Osteoblast (primary cell): Measurements from ENCODE around the gene SHC2. TPM values are rescaled to one million over a fixed set of nuclear protein-coding genes. Genes with fewer than 3 reads are reported as not detected.

ENCODE experiments used
- DNase-seq: peaks from one replicate; pipeline ENCODE4 v3.0.0; 2011; ENCODE audit warnings: low spot score, mixed read lengths; ENCODE audit not compliant: insufficient read length; ENCODE audit errors: missing footprints
- H2AFZ ChIP-seq: 2 replicates; pipeline ENCODE4 v1.6.0; 2011; ENCODE audit warnings: mild to moderate bottlenecking, low read length
- H3K27ac ChIP-seq: 2 replicates; pipeline ENCODE4 v1.5.1; 2011; ENCODE audit warnings: mild to moderate bottlenecking, low read depth, low read length, moderate library complexity
- H3K27me3 ChIP-seq: 2 replicates; pipeline ENCODE4 v1.6.0; 2012; ENCODE audit warnings: mild to moderate bottlenecking, control low read depth, inconsistent platforms, low read length, moderate library complexity; ENCODE audit not compliant: insufficient read depth
- H3K36me3 ChIP-seq: 2 replicates; pipeline ENCODE4 v1.5.1; 2011; ENCODE audit warnings: mild to moderate bottlenecking, low read length, control low read depth, moderate library complexity; ENCODE audit not compliant: insufficient read depth
- H3K4me1 ChIP-seq: 2 replicates; pipeline ENCODE4 v1.5.1; 2011; ENCODE audit warnings: mild to moderate bottlenecking, low read length, control low read depth, moderate library complexity; ENCODE audit not compliant: insufficient read depth
- H3K4me2 ChIP-seq: 2 replicates; pipeline ENCODE4 v1.6.0; 2011; ENCODE audit warnings: mild to moderate bottlenecking, low read length; ENCODE audit not compliant: insufficient read depth
- H3K4me3 ChIP-seq: fragments of 200-600 bp; sonication (generic); 3 replicates; pipeline ENCODE4 v1.5.1; 2012; ENCODE audit warnings: mild to moderate bottlenecking, low read length, inconsistent platforms; ENCODE audit not compliant: insufficient read depth
- H3K79me2 ChIP-seq: 2 replicates; pipeline ENCODE4 v1.6.0; 2012; ENCODE audit warnings: mild to moderate bottlenecking, low read length, control low read depth, inconsistent platforms; ENCODE audit not compliant: insufficient read depth
- H3K9me3 ChIP-seq: 2 replicates; pipeline ENCODE4 v1.5.1; 2011; ENCODE audit warnings: low read depth, low read length, control low read depth
- H4K20me1 ChIP-seq: 2 replicates; pipeline ENCODE4 v1.6.0; 2012; ENCODE audit warnings: mild to moderate bottlenecking, low read length, control low read depth; ENCODE audit not compliant: insufficient read depth
- total RNA-seq: library from RNA; depleted of rRNA; stranded (reverse); fragments of >200 nt; gene quantifications from 2 replicates; pipeline ENCODE4 v1.2.3, GENCODE V29; 2012
- TF ChIP-seq, protein P1 (sequence below): IDR thresholded peaks from 2 replicates; pipeline ENCODE4 v1.5.1; 2011; ENCODE audit warnings: mild to moderate bottlenecking, low read depth, low read length, moderate library complexity; ENCODE audit errors: extremely low read depth

SHC2 gene
- total RNA-seq, 1 donor, result 0.36 TPM

- TF ChIP-seq, protein P1, sequence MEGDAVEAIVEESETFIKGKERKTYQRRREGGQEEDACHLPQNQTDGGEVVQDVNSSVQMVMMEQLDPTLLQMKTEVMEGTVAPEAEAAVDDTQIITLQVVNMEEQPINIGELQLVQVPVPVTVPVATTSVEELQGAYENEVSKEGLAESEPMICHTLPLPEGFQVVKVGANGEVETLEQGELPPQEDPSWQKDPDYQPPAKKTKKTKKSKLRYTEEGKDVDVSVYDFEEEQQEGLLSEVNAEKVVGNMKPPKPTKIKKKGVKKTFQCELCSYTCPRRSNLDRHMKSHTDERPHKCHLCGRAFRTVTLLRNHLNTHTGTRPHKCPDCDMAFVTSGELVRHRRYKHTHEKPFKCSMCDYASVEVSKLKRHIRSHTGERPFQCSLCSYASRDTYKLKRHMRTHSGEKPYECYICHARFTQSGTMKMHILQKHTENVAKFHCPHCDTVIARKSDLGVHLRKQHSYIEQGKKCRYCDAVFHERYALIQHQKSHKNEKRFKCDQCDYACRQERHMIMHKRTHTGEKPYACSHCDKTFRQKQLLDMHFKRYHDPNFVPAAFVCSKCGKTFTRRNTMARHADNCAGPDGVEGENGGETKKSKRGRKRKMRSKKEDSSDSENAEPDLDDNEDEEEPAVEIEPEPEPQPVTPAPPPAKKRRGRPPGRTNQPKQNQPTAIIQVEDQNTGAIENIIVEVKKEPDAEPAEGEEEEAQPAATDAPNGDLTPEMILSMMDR, result no peak
- Histone ChIP-seq H3K79me2 (no peaks in the 10 kb centered on the region), H4K20me1 (no peaks in the 10 kb centered on the region), H3K27me3 (peaks cover 54% of the 10 kb centered on the region), H3K4me1 (no peaks in the 10 kb centered on the region), H3K4me2 (no peak overlapping the region), H2AFZ (no peak overlapping the region), H3K9me3 (no peaks in the 10 kb centered on the region), H3K4me3 (no peak overlapping the region), H3K27ac (no peak overlapping the region), H3K36me3 (no peaks in the 10 kb centered on the region)
- peak; percentile 13 for DNase-seq
These were observed 91.0 kb downstream of the SHC2 start for GRCh38 chr19:369876-370275.

- Histone ChIP-seq H3K36me3 (no peaks in the 10 kb centered on the region), H3K27ac (no peak overlapping the region), H3K4me3 (no peak overlapping the region), H3K9me3 (no peaks in the 10 kb centered on the region), H3K4me2 (no peak overlapping the region), H3K4me1 (no peaks in the 10 kb centered on the region), H4K20me1 (no peaks in the 10 kb centered on the region), H2AFZ (no peak overlapping the region), H3K79me2 (no peaks in the 10 kb centered on the region), H3K27me3 (peaks cover 47% of the 10 kb centered on the region)
- TF ChIP-seq, protein P1, result no peak
- peak; percentile 52 for DNase-seq
These were observed 91.6 kb downstream of the SHC2 start for GRCh38 chr19:369256-369655.

DNA sequence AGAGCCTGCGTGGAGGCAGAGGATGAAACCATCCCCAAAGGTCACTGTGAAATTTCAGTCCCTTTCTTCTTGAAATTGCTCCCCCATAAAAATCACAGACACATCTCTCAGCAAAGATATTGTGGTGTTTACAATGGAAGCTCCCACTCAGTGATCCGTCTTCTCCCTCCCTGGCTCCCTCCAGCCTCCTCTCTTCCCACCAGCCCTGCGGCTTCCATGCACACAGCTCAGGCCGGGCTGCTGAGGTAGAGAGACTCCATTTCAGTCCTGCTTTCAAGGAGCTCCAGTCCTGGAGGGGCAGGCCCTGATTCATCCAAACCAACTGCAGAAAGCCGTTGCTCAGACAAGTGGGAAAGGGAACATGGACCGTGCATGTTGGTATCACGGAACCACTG, 92.2 kb downstream of the SHC2 start:
- H3K4me2 ChIP-seq, result no peak overlapping the region
- DNase-seq, result peak; percentile 43
- no peaks in the 10 kb centered on the region for H3K9me3 ChIP-seq
- no peak overlapping the region for H3K4me3 ChIP-seq
- TF ChIP-seq, protein P1, result no peak
- H2AFZ ChIP-seq, result no peak overlapping the region
- H3K36me3 ChIP-seq, result no peaks in the 10 kb centered on the region
- H3K27me3 ChIP-seq, result peaks cover 44% of the 10 kb centered on the region
- no peak overlapping the region for H3K27ac ChIP-seq
- no peaks in the 10 kb centered on the region for H4K20me1 ChIP-seq
- H3K4me1 ChIP-seq, result no peaks in the 10 kb centered on the region
- no peaks in the 10 kb centered on the region for H3K79me2 ChIP-seq

DNA sequence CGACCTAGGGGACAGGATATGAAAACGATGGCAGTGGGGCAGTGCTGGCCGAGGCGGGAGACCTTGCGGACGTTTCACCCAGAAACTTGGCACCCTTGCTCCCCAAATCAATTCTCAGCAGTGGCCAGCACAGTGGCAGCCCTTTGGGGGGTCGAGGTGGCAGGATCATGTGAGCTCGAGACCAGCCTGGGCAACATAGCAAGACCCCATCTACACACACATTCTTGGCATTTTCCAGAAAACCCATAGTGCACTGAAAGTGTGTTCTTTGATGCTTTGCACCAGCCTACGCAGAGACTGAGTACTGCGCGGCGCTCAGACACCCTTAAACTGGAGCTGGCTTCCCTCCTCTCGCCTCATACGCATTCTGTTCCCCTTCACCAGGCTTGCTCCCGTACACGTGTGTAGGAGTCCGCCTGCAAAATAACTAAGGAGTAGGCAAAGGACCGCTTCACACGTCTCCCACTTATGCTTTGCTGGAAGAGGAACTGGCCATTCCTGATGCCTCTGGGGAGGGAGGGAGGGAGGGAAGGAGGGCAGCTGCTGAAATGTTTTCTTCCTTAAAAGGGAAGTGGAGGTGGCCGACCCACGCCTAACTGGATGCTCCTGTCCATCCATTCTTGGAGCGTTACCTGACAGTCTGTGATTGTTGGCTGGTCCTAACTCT, 92.7 kb downstream of the SHC2 start:
- Histone ChIP-seq H3K27ac (no peak overlapping the region), H2AFZ (no peak overlapping the region), H3K4me3 (no peak overlapping the region), H3K4me1 (no peaks in the 10 kb centered on the region), H3K9me3 (no peaks in the 10 kb centered on the region), H3K79me2 (no peaks in the 10 kb centered on the region), H3K4me2 (no peak overlapping the region), H4K20me1 (no peaks in the 10 kb centered on the region), H3K27me3 (peaks cover 41% of the 10 kb centered on the region), H3K36me3 (no peaks in the 10 kb centered on the region)
- peak; percentile 44 for DNase-seq
- TF ChIP-seq, protein P1, result no peak
